IPS-NIHi7 (cell line): ENCODE measurements around the gene DPM3.
"Not testable (repeated sequence)": the region's sequence is repeated elsewhere in the genome, so short reads cannot be mapped to it uniquely, and the experiment has no call there.

Experiments
- DNase-seq: peaks from one replicate; pipeline ENCODE4 v3.0.0; 2012; ENCODE audit warnings: mixed read lengths; ENCODE audit errors: extremely low spot score

Gene DPM3

GRCh38 chr1:155175281-155175926 is 35.1 kb upstream of the DPM3 start:
- DNase-seq: peak; percentile 4

- DNase-seq: peak; percentile 78
Measured at GRCh38 chr1:155174324-155175280, 34.3 kb upstream of the DPM3 start.

- DNase-seq: peak; percentile 72
Measured at GRCh38 chr1:155173478-155174323, 33.4 kb upstream of the DPM3 start, which contains the start of gene TRIM46. TRIM46 (plus strand) TSS chr1:155173849; CDS start chr1:155173967, 118 bp downstream.

- peak; percentile 98 for DNase-seq
Measured at GRCh38 chr1:155172732-155173477, 32.6 kb upstream of the DPM3 start, which contains the start of gene KRTCAP2. KRTCAP2 (minus strand) TSS chr1:155173304; CDS start chr1:155173224, 80 bp downstream.

GRCh38 chr1:155171836-155172731 is 31.8 kb upstream of the DPM3 start:
- no peak for DNase-seq

- no peak for DNase-seq
Measured at GRCh38 chr1:155170806-155171205, 30.5 kb upstream of the DPM3 start.

GRCh38 chr1:155170101-155170785 is 29.9 kb upstream of the DPM3 start:
- DNase-seq: no peak

GRCh38 chr1:155169541-155169940 is 29.2 kb upstream of the DPM3 start:
- DNase-seq: peak; percentile 1

GRCh38 chr1:155168456-155169210 is 28.3 kb upstream of the DPM3 start:
- peak; percentile 2 for DNase-seq

- not testable (repeated sequence) for DNase-seq
Measured at GRCh38 chr1:155168105-155168445, 27.7 kb upstream of the DPM3 start.

- peak; percentile 90 for DNase-seq
Measured at GRCh38 chr1:155167166-155168104, 27.1 kb upstream of the DPM3 start.

GRCh38 chr1:155166471-155167165 is 26.3 kb upstream of the DPM3 start:
- peak; percentile 37 for DNase-seq

GRCh38 chr1:155166051-155166470 is 25.7 kb upstream of the DPM3 start:
- peak; percentile 39 for DNase-seq

GRCh38 chr1:155164625-155165024 is 24.3 kb upstream of the DPM3 start:
- DNase-seq: not testable (repeated sequence)

- not testable (repeated sequence) for DNase-seq
Measured at GRCh38 chr1:155163785-155164184, 23.5 kb upstream of the DPM3 start.

GRCh38 chr1:155162631-155163030 is 22.3 kb upstream of the DPM3 start:
- not testable (repeated sequence) for DNase-seq

- no peak for DNase-seq
Measured at GRCh38 chr1:155160128-155160527, 19.8 kb upstream of the DPM3 start.
